HepG2 (cell line): Measurements from ENCODE around the gene MYO9A. TPM values are rescaled to one million over a fixed set of nuclear protein-coding genes. Genes with fewer than 3 reads are reported as not detected.

Source experiments
- ARID5B ChIP-seq: IDR thresholded peaks from 2 replicates; pipeline ENCODE4 v1.4.0; 2020; ENCODE audit warnings: mild to moderate bottlenecking, missing genetic modification reagents
- CSRNP1 ChIP-seq: sonication (generic); formaldehyde crosslinking; IDR thresholded peaks from 2 replicates; pipeline ENCODE4 v1.8.1; 2023; ENCODE audit warnings: mild to moderate bottlenecking, missing genetic modification reagents
- FOXA3 ChIP-seq: IDR thresholded peaks from 2 replicates; pipeline ENCODE4 v1.6.1; 2016; ENCODE audit warnings: missing genetic modification reagents, missing compliant biosample characterization
- HOXA9 ChIP-seq: sonication (generic); formaldehyde crosslinking; IDR thresholded peaks from 2 replicates; pipeline ENCODE4 v1.8.1; 2022; ENCODE audit warnings: missing genetic modification reagents, mild to moderate bottlenecking, moderate library complexity, borderline replicate concordance
- RERE ChIP-seq: IDR thresholded peaks from 2 replicates; pipeline ENCODE4 v1.6.1; 2016; ENCODE audit warnings: low read depth, missing genetic modification reagents, missing compliant biosample characterization
- SOX13 ChIP-seq, 3 experiments: fragments of 450-650 bp in 1 of 3; sonication (generic) in 1 of 3; formaldehyde crosslinking in 1 of 3; IDR thresholded peaks in 2 of 3; conservative IDR thresholded peaks in 1 of 3; 2 replicates each; pipeline versions ENCODE4 v1.5.0 to v1.6.1; 2016 to 2020; ENCODE audit warnings: antibody characterized with exemption in 1 of 3, mild to moderate bottlenecking in 1 of 3, missing compliant biosample characterization in 1 of 3, missing genetic modification reagents in 1 of 3, moderate library complexity in 1 of 3
- TBL1XR1 ChIP-seq: fragments of 150-350 bp; IDR thresholded peaks from 2 replicates; pipeline ENCODE4 v1.6.1; 2014; ENCODE audit warnings: borderline replicate concordance, low read length; ENCODE audit not compliant: partially characterized antibody
- ZBTB8A ChIP-seq: sonication (generic); formaldehyde crosslinking; IDR thresholded peaks from 2 replicates; pipeline ENCODE4 v1.4.0; 2020; ENCODE audit warnings: mild to moderate bottlenecking, low read depth, missing genetic modification reagents, borderline replicate concordance
- ZNF232 ChIP-seq: sonication (generic); formaldehyde crosslinking; IDR thresholded peaks from 2 replicates; pipeline ENCODE4 v1.4.0; 2020; ENCODE audit warnings: missing genetic modification reagents, borderline replicate concordance
- ZNF3 ChIP-seq: IDR thresholded peaks from 2 replicates; pipeline ENCODE4 v1.7.0; 2017; ENCODE audit warnings: inconsistent platforms
- polyA plus RNA-seq, 8 experiments: library from polyadenylated mRNA; depleted of rRNA in 3 of 8; stranded (reverse) in 7 of 8; unstranded in 1 of 8; fragments of >200 nt; fragmentation: Illumina TruSeq in 4 of 8; extraction: Trizol in 4 of 8; gene quantifications; 2 replicates each; pipeline versions ENCODE4 v1.2.1 to v1.2.3, GENCODE V29; 2011 to 2016; ENCODE audit warnings: low read depth in 4 of 8, missing spikeins in 1 of 8, mixed read lengths in 1 of 8; ENCODE audit not compliant: insufficient read depth in 1 of 8
- total RNA-seq, 5 experiments: library from RNA; depleted of rRNA; stranded (reverse); fragments of >200 nt; fragmentation: Illumina TruSeq; extraction: Trizol; gene quantifications; 2 replicates each; pipeline ENCODE4 v1.2.3, GENCODE V29; 2016; ENCODE audit warnings: low read depth in 1 of 5
- TF ChIP-seq, protein P1 (sequence below): sonication (generic); formaldehyde crosslinking; IDR thresholded peaks from 2 replicates; pipeline ENCODE4 v1.5.1; 2020; ENCODE audit warnings: mild to moderate bottlenecking, missing genetic modification reagents, moderate library complexity

The MYO9A gene
- total and polyA plus RNA-seq, 2 of the 13 experiments (the other 11 are each of a cell fraction or from before 2014, with no cell fraction given), result 4.8 to 15.3 TPM

DNA sequence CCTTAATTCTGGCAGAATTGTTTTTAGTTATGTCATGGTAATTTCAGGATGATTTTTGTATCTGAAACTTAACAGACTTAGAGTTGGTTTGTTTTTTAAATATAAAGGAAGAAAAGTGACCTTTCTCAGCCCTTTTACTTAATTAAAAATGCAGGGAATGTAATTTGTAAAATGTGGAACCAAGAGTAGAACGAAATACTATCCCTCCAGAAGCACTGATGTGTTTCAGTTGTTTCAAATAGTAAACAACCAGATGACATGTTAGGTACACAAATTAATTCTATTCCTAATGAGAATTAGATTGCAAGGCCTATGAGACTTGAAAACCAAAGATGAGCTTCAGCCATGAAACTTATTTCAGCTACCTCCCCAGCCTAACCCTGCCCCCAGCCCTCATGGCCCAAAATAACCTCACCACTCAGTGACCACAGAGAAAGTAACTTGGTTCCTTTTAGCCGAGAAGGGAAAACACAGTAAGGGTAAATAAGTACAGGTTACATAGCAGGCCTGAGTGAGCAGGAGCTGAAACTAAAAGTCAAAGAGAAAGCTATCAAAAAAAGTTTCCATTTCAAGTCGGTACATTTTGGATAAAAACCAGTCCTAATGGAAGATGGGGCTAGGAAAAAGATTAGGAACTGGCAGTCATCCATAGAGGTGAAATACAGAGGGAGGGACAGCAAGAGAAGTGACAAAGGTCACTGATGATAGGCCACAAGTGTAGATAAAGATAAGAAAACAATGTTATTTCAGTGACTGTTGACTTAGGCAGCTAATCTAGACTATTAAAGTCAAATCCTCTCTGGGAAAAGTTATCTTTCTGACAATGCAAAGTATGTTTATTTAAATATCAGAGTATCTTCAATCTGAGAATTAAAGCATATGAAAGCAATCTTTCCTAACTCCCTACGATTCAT is 23.5 kb upstream of the MYO9A start (continued):
- TF ChIP-seq TBL1XR1 (no peak), HOXA9 (no peak), SOX13 (IDR thresholded peaks at IDR 0.05) (peak; percentile 58; the same call in 1 of the 2 replicates), SOX13 (CRISPR knock-in tag; conservative IDR thresholded peaks at IDR 0.05 in 1 of 2, IDR thresholded peaks at IDR 0.05 in 1 of 2) (peak in 1 of 2 experiments; percentile 96; a peak in 2 of 4 replicates), ZNF232 (CRISPR knock-in tag) (no peak), FOXA3 (CRISPR knock-in tag) (peak; percentile 25; the same call in 1 of the 2 replicates), RERE (CRISPR knock-in tag) (peak; percentile 47; the same call in 1 of the 2 replicates), CSRNP1 (CRISPR knock-in tag) (no peak), ARID5B (CRISPR knock-in tag) (peak; percentile 49; the same call in 1 of the 2 replicates), ZNF3 (CRISPR knock-in tag) (no peak), ZBTB8A (CRISPR knock-in tag) (no peak)
- TF ChIP-seq, protein P1, sequence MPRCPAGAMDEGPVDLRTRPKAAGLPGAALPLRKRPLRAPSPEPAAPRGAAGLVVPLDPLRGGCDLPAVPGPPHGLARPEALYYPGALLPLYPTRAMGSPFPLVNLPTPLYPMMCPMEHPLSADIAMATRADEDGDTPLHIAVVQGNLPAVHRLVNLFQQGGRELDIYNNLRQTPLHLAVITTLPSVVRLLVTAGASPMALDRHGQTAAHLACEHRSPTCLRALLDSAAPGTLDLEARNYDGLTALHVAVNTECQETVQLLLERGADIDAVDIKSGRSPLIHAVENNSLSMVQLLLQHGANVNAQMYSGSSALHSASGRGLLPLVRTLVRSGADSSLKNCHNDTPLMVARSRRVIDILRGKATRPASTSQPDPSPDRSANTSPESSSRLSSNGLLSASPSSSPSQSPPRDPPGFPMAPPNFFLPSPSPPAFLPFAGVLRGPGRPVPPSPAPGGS (CRISPR knock-in tag), result no peak
